ENCODE measurements around the gene WDR5.

Gene WDR5

GRCh38 chr9:134198791-134199190, 62.9 kb downstream of the WDR5 start:
- TF ChIP-seq POLR2A (IDR thresholded peaks at IDR 0.05; ENCODE audit: low read depth, low read length) = no peak
- no peak for TF ChIP-seq POLR2AphosphoS5 (IDR thresholded peaks at IDR 0.05; ENCODE audit: low read depth, low read length)
- no peak for TF ChIP-seq PAX5 (IDR thresholded peaks at IDR 0.05; ENCODE audit: insufficient read depth, low read length, severe bottlenecking)
- DNase-seq (ENCODE audit: insufficient read length, low spot score) (no peak), FAIRE-seq (no peak)

DNA sequence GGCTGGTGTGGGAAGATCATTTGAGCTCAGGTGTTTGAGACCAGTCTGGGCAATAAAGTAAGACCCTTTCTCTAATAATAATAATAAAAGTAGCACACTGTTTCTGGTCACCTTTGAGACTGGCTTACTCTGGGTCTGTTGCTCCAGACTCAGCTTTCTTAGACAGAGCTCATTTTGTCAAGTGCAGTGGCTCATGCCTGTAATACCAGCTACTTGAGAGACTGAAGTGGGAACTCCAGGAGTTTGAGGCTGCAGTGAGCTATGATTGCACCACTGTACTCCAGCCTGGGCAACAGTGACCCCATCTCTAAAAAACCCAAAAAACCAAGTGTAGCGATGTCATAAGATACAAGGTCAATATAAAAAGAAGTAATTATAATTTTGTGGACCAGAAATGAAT, 64.8 kb downstream of the WDR5 start:
- FAIRE-seq = no peak
- TF ChIP-seq POLR2AphosphoS5 (IDR thresholded peaks at IDR 0.05; ENCODE audit: low read depth, low read length) (no peak), POU2F2 (IDR thresholded peaks at IDR 0.05; ENCODE audit: low read depth, low read length) (no peak), SPI1 (IDR thresholded peaks at IDR 0.05; ENCODE audit: low read depth, low read length) (no peak), POLR2A (IDR thresholded peaks at IDR 0.05; ENCODE audit: low read depth, low read length) (no peak), PAX5 (IDR thresholded peaks at IDR 0.05; ENCODE audit: insufficient read depth, low read length, severe bottlenecking) (no peak), TAF1 (IDR thresholded peaks at IDR 0.05; ENCODE audit: low read depth, low read length) (no peak)
- no peak for DNase-seq (ENCODE audit: insufficient read length, low spot score)

DNA sequence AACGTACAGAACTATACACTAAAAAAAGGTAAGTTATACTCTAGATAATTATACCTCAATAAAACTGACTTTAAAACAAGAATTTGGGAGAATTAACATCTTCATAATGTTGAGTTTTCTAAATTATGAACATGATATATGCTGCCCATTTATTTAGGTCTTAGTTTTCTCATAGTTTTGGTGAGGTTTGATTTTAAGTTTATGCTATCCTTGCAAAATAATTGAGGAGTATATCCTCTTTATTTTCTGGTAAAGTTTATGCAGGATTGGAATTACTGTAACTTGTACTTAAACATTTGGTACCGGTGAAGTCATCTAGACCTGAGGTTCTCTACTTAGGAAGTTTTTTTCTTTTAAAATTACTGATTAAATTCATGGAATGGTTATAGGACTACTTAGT, 67.3 kb downstream of the WDR5 start:
- no peak for DNase-seq (ENCODE audit: insufficient read length, low spot score)
- no peak for FAIRE-seq
- TF ChIP-seq PAX5 (IDR thresholded peaks at IDR 0.05; ENCODE audit: insufficient read depth, low read length, severe bottlenecking) (no peak), POU2F2 (IDR thresholded peaks at IDR 0.05; ENCODE audit: low read depth, low read length) (no peak), TAF1 (IDR thresholded peaks at IDR 0.05; ENCODE audit: low read depth, low read length) (no peak), SPI1 (IDR thresholded peaks at IDR 0.05; ENCODE audit: low read depth, low read length) (no peak), POLR2A (IDR thresholded peaks at IDR 0.05; ENCODE audit: low read depth, low read length) (no peak), POLR2AphosphoS5 (IDR thresholded peaks at IDR 0.05; ENCODE audit: low read depth, low read length) (no peak)

GRCh38 chr9:134204041-134204440, 68.2 kb downstream of the WDR5 start:
- no peak for DNase-seq (ENCODE audit: insufficient read length, low spot score)
- TF ChIP-seq PAX5 (IDR thresholded peaks at IDR 0.05; ENCODE audit: insufficient read depth, low read length, severe bottlenecking) (no peak), POLR2A (IDR thresholded peaks at IDR 0.05; ENCODE audit: low read depth, low read length) (no peak), SPI1 (IDR thresholded peaks at IDR 0.05; ENCODE audit: low read depth, low read length) (no peak), POLR2AphosphoS5 (IDR thresholded peaks at IDR 0.05; ENCODE audit: low read depth, low read length) (no peak), TAF1 (IDR thresholded peaks at IDR 0.05; ENCODE audit: low read depth, low read length) (no peak)
- no peak for FAIRE-seq

GRCh38 chr9:134204991-134205578, 69.2 kb downstream of the WDR5 start:
- FAIRE-seq (no peak), DNase-seq (ENCODE audit: insufficient read length, low spot score) (no peak)
- TF ChIP-seq PAX5 (IDR thresholded peaks at IDR 0.05; ENCODE audit: insufficient read depth, low read length, severe bottlenecking) = no peak
- TF ChIP-seq SPI1 (IDR thresholded peaks at IDR 0.05; ENCODE audit: low read depth, low read length) = no peak
- no peak for TF ChIP-seq POU2F2 (IDR thresholded peaks at IDR 0.05; ENCODE audit: low read depth, low read length)
- TF ChIP-seq TAF1 (IDR thresholded peaks at IDR 0.05; ENCODE audit: low read depth, low read length) = no peak
- no peak for TF ChIP-seq POLR2AphosphoS5 (IDR thresholded peaks at IDR 0.05; ENCODE audit: low read depth, low read length)

- TF ChIP-seq POLR2AphosphoS5 (IDR thresholded peaks at IDR 0.05; ENCODE audit: low read depth, low read length) (no peak), SPI1 (IDR thresholded peaks at IDR 0.05; ENCODE audit: low read depth, low read length) (no peak), POLR2A (IDR thresholded peaks at IDR 0.05; ENCODE audit: low read depth, low read length) (no peak), PAX5 (IDR thresholded peaks at IDR 0.05; ENCODE audit: insufficient read depth, low read length, severe bottlenecking) (no peak), TAF1 (IDR thresholded peaks at IDR 0.05; ENCODE audit: low read depth, low read length) (no peak), POU2F2 (IDR thresholded peaks at IDR 0.05; ENCODE audit: low read depth, low read length) (no peak)
- no peak for FAIRE-seq
- DNase-seq (ENCODE audit: insufficient read length, low spot score) = no peak
These were observed 69.9 kb downstream of the WDR5 start for GRCh38 chr9:134205672-134206310.

DNA sequence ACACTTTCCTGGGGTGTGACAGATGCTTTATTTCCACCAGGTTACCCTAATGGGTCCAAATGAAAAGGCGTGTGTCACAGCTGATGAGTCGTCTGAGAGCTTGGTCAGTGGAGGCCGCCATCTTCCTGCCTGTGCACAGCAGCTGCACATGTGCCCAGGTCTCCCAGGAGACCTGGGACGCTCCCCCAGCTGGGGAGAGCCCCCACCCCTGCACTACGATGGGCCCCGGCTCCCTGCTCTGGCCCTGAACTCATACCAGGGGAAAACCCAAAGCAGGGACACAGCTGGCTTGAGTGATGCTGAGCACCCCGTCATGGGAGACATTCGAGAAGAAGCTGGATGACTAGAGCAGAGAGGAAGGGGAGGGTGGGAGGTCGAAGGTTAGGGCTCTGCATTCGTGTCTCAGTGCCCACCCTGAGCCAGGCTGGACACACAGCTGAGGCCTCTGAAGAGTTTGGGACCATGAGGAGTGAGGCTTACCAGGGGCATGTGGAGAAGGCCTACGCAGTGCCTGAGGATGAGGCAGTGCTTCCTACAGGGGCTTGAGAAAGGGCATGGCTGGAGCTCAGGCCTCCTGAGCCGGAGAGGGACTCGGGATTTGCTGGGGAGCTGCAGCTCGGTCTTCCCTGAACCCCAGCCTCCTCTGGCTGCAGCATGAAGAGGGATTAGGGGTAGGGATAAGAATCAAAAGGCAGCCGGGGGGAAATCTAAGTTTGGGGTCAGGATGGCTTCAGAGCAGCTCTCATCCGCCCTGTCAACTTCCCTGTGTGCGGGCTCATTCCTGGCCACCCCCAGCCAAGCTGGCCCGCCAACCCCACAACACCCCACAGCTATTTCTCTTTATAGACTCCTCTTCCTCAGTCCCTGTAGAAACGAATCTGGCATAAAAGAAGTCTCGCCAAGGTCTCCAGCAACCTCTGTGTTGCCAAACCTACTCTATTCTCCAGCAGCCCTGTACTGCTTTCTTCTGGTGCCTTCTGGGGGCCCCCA, 70.7 kb downstream of the WDR5 start:
- DNase-seq (ENCODE audit: insufficient read length, low spot score) (no peak), FAIRE-seq (no peak)
- no peak for TF ChIP-seq TAF1 (IDR thresholded peaks at IDR 0.05; ENCODE audit: low read depth, low read length)
- no peak for TF ChIP-seq PAX5 (IDR thresholded peaks at IDR 0.05; ENCODE audit: insufficient read depth, low read length, severe bottlenecking)
- peak; percentile 82 for TF ChIP-seq POLR2A (IDR thresholded peaks at IDR 0.05; ENCODE audit: low read depth, low read length)
- no peak for TF ChIP-seq POU2F2 (IDR thresholded peaks at IDR 0.05; ENCODE audit: low read depth, low read length)
- peak; percentile 69; the same call in 1 of the 2 replicates for TF ChIP-seq POLR2AphosphoS5 (IDR thresholded peaks at IDR 0.05; ENCODE audit: low read depth, low read length)
- no peak for TF ChIP-seq SPI1 (IDR thresholded peaks at IDR 0.05; ENCODE audit: low read depth, low read length)

- FAIRE-seq (no peak), DNase-seq (ENCODE audit: insufficient read length, low spot score) (no peak)
- TF ChIP-seq TAF1 (IDR thresholded peaks at IDR 0.05; ENCODE audit: low read depth, low read length) (no peak), PAX5 (IDR thresholded peaks at IDR 0.05; ENCODE audit: insufficient read depth, low read length, severe bottlenecking) (no peak), SPI1 (IDR thresholded peaks at IDR 0.05; ENCODE audit: low read depth, low read length) (no peak), POLR2AphosphoS5 (IDR thresholded peaks at IDR 0.05; ENCODE audit: low read depth, low read length) (no peak), POLR2A (IDR thresholded peaks at IDR 0.05; ENCODE audit: low read depth, low read length) (no peak), POU2F2 (IDR thresholded peaks at IDR 0.05; ENCODE audit: low read depth, low read length) (no peak)
These were observed 72.5 kb downstream of the WDR5 start for GRCh38 chr9:134208310-134208841.

Data from GM12891 (cell line).